Glutamatergic neuron (in vitro differentiated cells): ENCODE data around the gene BRINP2. TPM values are rescaled to one million over a fixed set of nuclear protein-coding genes. Genes with fewer than 3 reads are reported as not detected.

Source experiments
- DNase-seq: peaks from one replicate; pipeline ENCODE4 v3.0.0; 2022
- H3K27ac Mint-ChIP-seq: one replicate; pipeline ENCODE4 v1.8.0; 2020; ENCODE audit warnings: mild to moderate bottlenecking, mixed read lengths, inconsistent platforms; ENCODE audit not compliant: unreplicated experiment
- H3K27me3 Mint-ChIP-seq: one replicate; pipeline ENCODE4 v1.8.0; 2020; ENCODE audit warnings: mild to moderate bottlenecking, moderate library complexity, mixed read lengths, inconsistent platforms; ENCODE audit not compliant: unreplicated experiment
- H3K36me3 Mint-ChIP-seq: one replicate; pipeline ENCODE4 v1.8.0; 2020; ENCODE audit warnings: mild to moderate bottlenecking, mixed read lengths, inconsistent platforms; ENCODE audit not compliant: unreplicated experiment
- H3K4me1 Mint-ChIP-seq: one replicate; pipeline ENCODE4 v1.8.0; 2020; ENCODE audit warnings: mild to moderate bottlenecking, low read depth, mixed read lengths, inconsistent platforms; ENCODE audit not compliant: unreplicated experiment
- H3K4me3 Mint-ChIP-seq: one replicate; pipeline ENCODE4 v1.8.0; 2020; ENCODE audit warnings: mild to moderate bottlenecking, mixed read lengths, inconsistent platforms; ENCODE audit not compliant: unreplicated experiment
- H3K9me3 Mint-ChIP-seq: one replicate; pipeline ENCODE4 v1.8.0; 2020; ENCODE audit warnings: mild to moderate bottlenecking, moderate library complexity, mixed read lengths, inconsistent platforms; ENCODE audit not compliant: unreplicated experiment
- total RNA-seq: library from RNA; stranded (reverse); fragmentation: NEBNext Ultra II Directional; extraction: Animal tissue kit (Norgen Biotek cat#: 25700); gene quantifications from one replicate; pipeline ENCODE4 v1.2.1, GENCODE V29; 2021; ENCODE audit not compliant: unreplicated experiment
- TF ChIP-seq, protein P1 (sequence below): fragments of 200-600 bp; sonication (generic); IDR thresholded peaks from one replicate; pipeline ENCODE4 v1.5.0; 2021; ENCODE audit not compliant: partially characterized antibody, unreplicated experiment

BRINP2 gene
- total RNA-seq, 1 donor from 2014 or later = 1.7 TPM

- Mint-ChIP-seq H3K4me1 (no peaks in the 10 kb centered on the region), H3K27me3 (peaks cover 1% of the 10 kb centered on the region), H3K9me3 (no peaks in the 10 kb centered on the region), H3K36me3 (no peaks in the 10 kb centered on the region), H3K27ac (no peak overlapping the region), H3K4me3 (no peak overlapping the region)
- no peak for DNase-seq
- TF ChIP-seq, protein P1, sequence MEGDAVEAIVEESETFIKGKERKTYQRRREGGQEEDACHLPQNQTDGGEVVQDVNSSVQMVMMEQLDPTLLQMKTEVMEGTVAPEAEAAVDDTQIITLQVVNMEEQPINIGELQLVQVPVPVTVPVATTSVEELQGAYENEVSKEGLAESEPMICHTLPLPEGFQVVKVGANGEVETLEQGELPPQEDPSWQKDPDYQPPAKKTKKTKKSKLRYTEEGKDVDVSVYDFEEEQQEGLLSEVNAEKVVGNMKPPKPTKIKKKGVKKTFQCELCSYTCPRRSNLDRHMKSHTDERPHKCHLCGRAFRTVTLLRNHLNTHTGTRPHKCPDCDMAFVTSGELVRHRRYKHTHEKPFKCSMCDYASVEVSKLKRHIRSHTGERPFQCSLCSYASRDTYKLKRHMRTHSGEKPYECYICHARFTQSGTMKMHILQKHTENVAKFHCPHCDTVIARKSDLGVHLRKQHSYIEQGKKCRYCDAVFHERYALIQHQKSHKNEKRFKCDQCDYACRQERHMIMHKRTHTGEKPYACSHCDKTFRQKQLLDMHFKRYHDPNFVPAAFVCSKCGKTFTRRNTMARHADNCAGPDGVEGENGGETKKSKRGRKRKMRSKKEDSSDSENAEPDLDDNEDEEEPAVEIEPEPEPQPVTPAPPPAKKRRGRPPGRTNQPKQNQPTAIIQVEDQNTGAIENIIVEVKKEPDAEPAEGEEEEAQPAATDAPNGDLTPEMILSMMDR = no peak
Measured at GRCh38 chr1:177228693-177229065, 57.9 kb downstream of the BRINP2 start.

DNA sequence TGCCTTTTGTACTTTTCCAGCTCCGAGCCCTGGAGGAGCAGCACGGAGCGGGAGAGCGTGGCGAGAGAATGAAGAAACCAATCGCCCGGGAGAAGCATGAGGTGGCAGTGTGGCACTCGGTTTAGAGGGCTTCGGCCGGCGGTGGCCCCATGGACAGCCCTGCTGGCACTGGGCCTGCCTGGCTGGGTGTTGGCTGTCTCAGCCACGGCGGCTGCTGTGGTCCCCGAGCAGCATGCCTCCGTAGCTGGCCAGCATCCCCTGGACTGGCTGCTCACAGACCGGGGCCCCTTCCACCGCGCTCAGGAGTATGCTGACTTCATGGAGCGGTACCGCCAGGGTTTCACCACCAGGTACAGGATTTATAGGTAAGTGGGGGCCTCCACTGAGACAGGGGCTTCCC, 59.0 kb downstream of the BRINP2 start:
- no peaks in the 10 kb centered on the region for H3K4me1 Mint-ChIP-seq
- H3K4me3 Mint-ChIP-seq = no peak overlapping the region
- peaks cover 1% of the 10 kb centered on the region for H3K27me3 Mint-ChIP-seq
- no peaks in the 10 kb centered on the region for H3K9me3 Mint-ChIP-seq
- TF ChIP-seq, protein P1 = no peak
- no peak for DNase-seq
- no peak overlapping the region for H3K27ac Mint-ChIP-seq
- H3K36me3 Mint-ChIP-seq = no peaks in the 10 kb centered on the region

- no peak for DNase-seq
- Mint-ChIP-seq H3K36me3 (no peaks in the 10 kb centered on the region), H3K4me1 (no peaks in the 10 kb centered on the region), H3K9me3 (no peaks in the 10 kb centered on the region), H3K27me3 (peaks cover 1% of the 10 kb centered on the region), H3K4me3 (no peak overlapping the region), H3K27ac (no peak overlapping the region)
- TF ChIP-seq, protein P1 = no peak
Measured at GRCh38 chr1:177230228-177231016, 59.7 kb downstream of the BRINP2 start.

GRCh38 chr1:177235350-177235749, 64.6 kb downstream of the BRINP2 start:
- Mint-ChIP-seq H3K27ac (no peak overlapping the region), H3K4me1 (no peaks in the 10 kb centered on the region), H3K9me3 (no peaks in the 10 kb centered on the region), H3K4me3 (no peak overlapping the region), H3K27me3 (peaks cover 1% of the 10 kb centered on the region), H3K36me3 (no peaks in the 10 kb centered on the region)
- DNase-seq = no peak
- TF ChIP-seq, protein P1 = no peak

DNA sequence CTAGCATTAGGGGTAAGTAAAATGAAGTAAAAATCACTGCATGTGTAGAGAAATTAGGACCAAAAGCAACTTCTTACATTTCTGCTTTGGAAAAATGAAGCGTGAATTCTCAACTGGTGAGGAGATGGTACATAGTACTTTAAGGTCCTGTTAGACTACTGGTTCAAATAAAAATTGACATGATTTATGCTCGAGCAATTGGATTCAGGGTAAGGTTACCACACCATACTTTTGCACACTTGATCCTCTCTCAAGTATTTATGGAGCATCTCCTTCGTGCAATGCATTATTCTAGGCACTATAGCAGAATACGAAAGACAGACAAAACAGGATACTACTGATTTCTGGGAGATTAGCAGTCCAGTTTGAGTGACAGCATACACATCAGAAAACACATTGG, 66.2 kb downstream of the BRINP2 start:
- Mint-ChIP-seq H3K4me3 (no peak overlapping the region), H3K4me1 (no peaks in the 10 kb centered on the region), H3K36me3 (no peaks in the 10 kb centered on the region), H3K9me3 (no peaks in the 10 kb centered on the region), H3K27ac (no peak overlapping the region), H3K27me3 (no peaks in the 10 kb centered on the region)
- DNase-seq = no peak
- TF ChIP-seq, protein P1 = no peak
